Muscle of arm (tissue), 14 donors: ENCODE data around the gene FAM118A. TPM values are rescaled to one million over a fixed set of nuclear protein-coding genes. Genes with fewer than 3 reads are reported as not detected.
"Not testable (repeated sequence)": the region's sequence is repeated elsewhere in the genome, so short reads cannot be mapped to it uniquely, and the experiment has no call there.

Source experiments
- DNase-seq: peaks from one replicate; pipeline ENCODE4 v3.0.0-alpha.2; 2013
- long read RNA-seq, 11 donors: transcript quantifications; one replicate each; lab custom pipeline, GENCODE V29; 2026
- polyA plus RNA-seq, 12 donors: library from polyadenylated mRNA; unstranded; fragments of 120-200 nt; gene quantifications; one replicate each; pipeline ENCODE4 v1.2.1, GENCODE V29; 2013; ENCODE audit not compliant: insufficient read length in 12 of 12

The FAM118A gene
- 100 to 1,000 TPM in 1 of 12 donors, 10 to 100 TPM in 10, not detected in 1; 13.0 to 121 (median 15.3) TPM for polyA plus RNA-seq
- long read RNA-seq, donor 1, transcript FAM118A-211 (4 exons, 756 nt) = major isoform, 5 of 6 reads
- long read RNA-seq, donor 1, partial matches to known transcripts = 0 of 6 reads
- long read RNA-seq, donor 1, other reads (novel, unspliced or antisense) = 0 of 6 reads
- long read RNA-seq, donor 2, partial matches to known transcripts = 0 of 5 reads
- long read RNA-seq, donor 2, other reads (novel, unspliced or antisense) = 0 of 5 reads
- long read RNA-seq, donor 3 = 0 reads
- long read RNA-seq, donor 4, partial matches to known transcripts = 0 of 1 reads
- long read RNA-seq, donor 4, other reads (novel, unspliced or antisense) = 0 of 1 reads
- long read RNA-seq, donor 5, partial matches to known transcripts = 0 of 5 reads
- long read RNA-seq, donor 5, other reads (novel, unspliced or antisense) = 0 of 5 reads
- long read RNA-seq, donor 6, partial matches to known transcripts = 0 of 6 reads
- long read RNA-seq, donor 6, other reads (novel, unspliced or antisense) = 0 of 6 reads
- long read RNA-seq, donor 7 = 0 reads
- long read RNA-seq, donor 8, partial matches to known transcripts = 0 of 3 reads
- long read RNA-seq, donor 8, other reads (novel, unspliced or antisense) = 0 of 3 reads
- long read RNA-seq, donor 9 = 0 reads
- long read RNA-seq, donor 10, partial matches to known transcripts = 0 of 3 reads
- long read RNA-seq, donor 10, other reads (novel, unspliced or antisense) = 0 of 3 reads
- long read RNA-seq, donor 11, partial matches to known transcripts = 0 of 3 reads
- long read RNA-seq, donor 11, other reads (novel, unspliced or antisense) = 0 of 3 reads

GRCh38 chr22:45309422-45310227, at the start of gene FAM118A:
Gene FAM118A (plus strand): TSS chr22:45309934. CDS start chr22:45322380, 12,446 bp downstream.
- peak; percentile 96 for DNase-seq

- not testable (repeated sequence) for DNase-seq
Measured at GRCh38 chr22:45260395-45260759, 49.4 kb upstream of the FAM118A start.

- no peak for DNase-seq
Measured at GRCh38 chr22:45261407-45262088, 48.2 kb upstream of the FAM118A start.

GRCh38 chr22:45262195-45262930, 47.4 kb upstream of the FAM118A start:
- no peak for DNase-seq

GRCh38 chr22:45262931-45263462, 46.7 kb upstream of the FAM118A start:
- no peak for DNase-seq

- peak; percentile 69 for DNase-seq
Measured at GRCh38 chr22:45263463-45264269, 46.1 kb upstream of the FAM118A start.

DNA sequence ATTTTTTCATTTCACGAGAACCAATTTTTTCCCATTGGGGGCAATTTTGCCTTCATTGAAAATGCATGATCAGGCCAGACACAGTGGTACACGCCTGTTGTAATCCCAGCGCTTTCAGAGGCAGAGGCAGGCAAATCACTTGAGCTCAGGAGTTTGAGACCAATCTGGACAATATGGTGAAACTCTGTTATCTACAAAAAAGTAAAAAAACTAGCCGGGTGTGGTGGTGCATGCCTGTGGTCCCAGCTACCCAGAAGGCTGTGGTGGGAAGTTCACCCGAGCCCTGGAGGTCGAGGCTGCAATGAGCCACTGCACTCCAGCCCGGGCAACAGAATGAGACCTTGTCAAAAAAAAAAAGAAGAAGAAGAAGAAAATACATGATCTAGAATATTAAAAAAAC, 44.2 kb upstream of the FAM118A start:
- DNase-seq = no peak

DNA sequence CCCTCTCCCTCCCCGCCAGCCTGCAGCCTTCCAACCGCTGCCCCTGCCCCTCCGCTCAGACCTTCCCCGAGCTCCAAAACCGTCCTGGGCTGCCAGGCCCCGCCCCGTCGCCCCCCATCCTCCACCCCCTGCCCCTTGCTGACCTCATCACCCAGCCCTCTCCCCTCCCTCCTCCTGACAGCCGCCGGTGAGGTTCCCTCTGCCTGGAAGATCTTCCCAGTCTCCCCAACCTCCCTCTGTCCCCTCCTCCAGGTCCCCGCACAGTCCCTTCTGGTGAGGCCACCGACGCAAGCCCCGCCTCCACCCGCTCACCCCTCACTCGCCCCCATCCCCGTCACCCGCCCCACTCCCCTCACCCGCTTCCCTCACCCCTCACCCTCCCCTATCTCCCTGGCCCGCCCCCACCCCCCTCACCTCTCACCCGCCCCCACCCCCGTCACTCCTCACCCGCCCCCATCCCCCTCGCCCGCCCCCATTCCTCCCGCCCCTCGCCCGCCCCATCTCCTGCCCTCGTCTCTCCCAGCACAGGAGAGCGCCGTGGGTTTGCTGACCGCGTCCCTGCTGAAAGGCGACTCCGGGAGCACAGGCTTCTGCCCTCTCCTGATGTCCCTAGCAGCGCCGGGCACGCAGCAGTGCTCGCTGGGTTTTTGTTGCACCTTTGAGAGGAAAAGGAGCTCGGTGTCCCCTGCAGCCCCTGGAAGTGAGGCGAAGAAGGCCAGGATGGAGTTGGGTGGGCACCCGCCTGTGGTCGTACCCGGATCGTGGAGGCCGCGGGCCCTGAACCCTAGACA, 41.4 kb upstream of the FAM118A start:
- DNase-seq = peak; percentile 40

GRCh38 chr22:45268958-45269844, 40.5 kb upstream of the FAM118A start:
- DNase-seq = peak; percentile 83

DNA sequence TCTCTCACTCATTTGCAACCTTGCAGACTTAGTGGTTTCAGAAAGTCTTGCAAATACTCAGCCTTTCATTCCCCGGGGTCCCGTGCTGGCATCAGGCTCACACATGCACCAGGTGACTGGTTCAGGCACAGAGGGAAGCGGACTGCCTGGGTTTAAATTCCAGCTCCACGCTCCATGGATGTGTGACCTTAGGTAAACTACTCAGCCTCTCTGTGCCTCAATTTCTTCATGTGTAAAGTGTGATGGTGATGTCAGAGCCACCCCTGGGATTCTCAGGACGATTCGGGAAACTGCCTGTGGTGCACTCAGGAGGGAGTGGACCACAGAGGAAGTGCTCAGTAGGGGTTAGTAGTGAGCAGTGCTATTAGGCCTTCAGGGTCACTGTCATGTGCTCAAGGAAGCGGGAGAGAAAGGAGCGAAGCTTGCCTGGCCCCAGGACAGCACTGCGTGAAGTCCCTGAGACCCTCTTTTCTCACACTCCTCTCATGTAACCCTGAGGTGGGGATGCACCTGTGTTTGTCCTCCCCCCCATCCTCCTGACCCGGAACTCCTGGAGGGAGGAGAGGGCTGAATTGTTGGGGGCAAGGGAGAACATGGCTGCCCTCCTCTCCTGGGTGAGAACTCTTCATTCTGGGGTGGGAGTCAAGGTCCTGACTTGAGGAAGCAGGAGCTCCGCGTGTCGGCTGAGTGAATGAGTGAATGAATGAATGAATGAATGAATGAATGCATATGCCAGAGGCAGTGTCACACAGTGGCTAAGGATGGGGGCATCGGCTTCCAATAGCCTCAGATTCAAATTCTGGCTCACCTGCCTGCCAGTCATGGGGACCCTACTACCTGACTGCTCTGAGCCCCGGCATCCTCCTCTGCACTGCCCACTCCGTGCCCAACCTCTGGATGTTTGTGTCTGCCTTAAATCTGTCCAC, 39.4 kb upstream of the FAM118A start:
- no peak for DNase-seq

DNA sequence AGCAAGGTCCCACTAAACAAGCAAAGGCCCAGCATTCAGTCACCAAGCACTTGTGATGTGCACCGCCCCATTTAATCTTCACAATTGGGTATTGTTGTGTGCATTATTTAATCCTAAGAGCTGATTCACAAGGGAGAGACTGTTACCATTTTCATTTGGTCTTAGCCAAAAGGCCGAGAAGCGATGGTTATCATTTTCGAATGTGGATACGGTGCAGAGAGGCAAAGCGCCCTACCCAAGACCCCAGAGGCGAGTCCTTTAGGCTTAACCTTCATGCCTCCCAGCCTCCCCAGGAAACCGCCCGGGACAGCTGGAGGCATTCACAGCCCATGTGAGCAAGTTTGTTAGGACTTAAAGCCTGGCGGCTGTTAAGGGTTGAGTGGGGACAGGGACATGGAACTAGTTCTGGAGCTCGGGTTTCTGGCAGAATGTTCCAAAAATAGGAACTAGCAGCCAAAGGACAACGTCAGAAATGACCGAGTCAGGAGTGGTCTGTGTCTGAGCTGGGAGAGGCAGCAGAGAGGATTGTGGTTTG, 38.0 kb upstream of the FAM118A start:
- peak; percentile 84 for DNase-seq

GRCh38 chr22:45272498-45272897, 37.2 kb upstream of the FAM118A start:
- no peak for DNase-seq

DNA sequence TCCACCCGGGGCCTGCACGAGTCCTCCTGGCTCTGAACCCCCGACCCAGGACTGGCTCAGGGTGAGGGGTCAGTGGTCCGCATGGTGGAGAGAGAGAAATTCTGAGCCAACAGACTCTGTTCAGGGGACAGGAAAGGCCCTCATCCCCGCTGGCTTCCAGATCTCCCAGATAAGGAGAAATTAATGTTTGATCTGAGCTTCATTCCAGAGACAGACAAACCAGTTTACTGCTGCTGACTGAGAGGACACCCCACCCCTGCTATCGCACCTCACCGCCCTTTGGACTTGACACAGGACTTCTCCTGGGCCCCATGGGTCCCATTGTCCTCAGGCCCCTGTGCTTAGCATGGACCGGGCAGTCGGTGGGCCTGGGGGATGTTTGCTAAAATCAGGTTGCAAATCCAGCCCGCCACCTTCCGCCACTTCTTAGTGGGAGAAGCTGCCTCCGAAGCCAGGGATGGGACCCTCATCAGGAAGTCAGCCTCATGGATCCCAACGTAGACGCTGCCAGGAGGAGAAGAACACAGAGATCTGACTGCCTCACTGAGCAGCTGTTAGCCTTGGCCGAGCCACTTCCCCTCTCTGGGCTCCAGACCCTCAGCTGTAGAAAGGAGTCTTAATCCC, 36.2 kb upstream of the FAM118A start:
- DNase-seq = no peak

- no peak for DNase-seq
Measured at GRCh38 chr22:45276507-45277105, 33.1 kb upstream of the FAM118A start.

DNA sequence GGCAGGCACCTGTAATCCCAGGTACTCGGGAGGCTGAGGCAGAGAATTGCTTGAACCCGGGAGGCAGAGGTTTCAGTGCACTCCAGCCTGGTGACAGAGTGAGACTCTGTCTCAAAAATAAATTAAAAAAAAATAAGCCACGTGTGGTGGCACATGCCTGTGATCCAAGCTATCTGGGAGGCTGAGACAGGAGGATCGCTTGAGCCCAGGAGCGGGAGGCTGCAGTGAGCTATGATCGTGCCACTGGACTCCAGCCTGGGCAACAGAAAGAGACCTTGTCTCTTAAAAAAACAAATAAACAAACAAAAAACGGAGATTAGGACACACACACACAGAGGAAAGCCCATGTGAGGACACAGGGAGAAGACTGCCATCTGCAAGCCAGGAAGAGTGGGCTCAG, 32.0 kb upstream of the FAM118A start:
- DNase-seq = not testable (repeated sequence)
